OCI-LY1 (cell line): ENCODE data around the gene SLC2A4.
A peak's percentile ranks its signal among the peaks of the same experiment; 100 is the strongest.

Experiments used
- H2AFZ ChIP-seq: fragments of 200-600 bp; sonication (generic), shearing (Covaris generic); 2 replicates; pipeline ENCODE4 v1.6.0; 2014; ENCODE audit warnings: antibody characterized with exemption, mild to moderate bottlenecking, low read length
- H3F3A ChIP-seq: fragments of 200-600 bp; sonication (generic), shearing (Covaris generic); 2 replicates; pipeline ENCODE4 v1.6.0; 2014; ENCODE audit warnings: mild to moderate bottlenecking, antibody characterized with exemption, low read length, moderate library complexity; ENCODE audit not compliant: insufficient read depth
- H3K27ac ChIP-seq: fragments of 200-600 bp; sonication (generic); 2 replicates; pipeline ENCODE4 v1.5.1; 2014; ENCODE audit warnings: low read length, mixed run types, mild to moderate bottlenecking, low read depth; ENCODE audit not compliant: poor library complexity, severe bottlenecking
- H3K27me3 ChIP-seq: fragments of 200-600 bp; sonication (generic); 2 replicates; pipeline ENCODE4 v1.6.0; 2014; ENCODE audit warnings: antibody characterized with exemption, mild to moderate bottlenecking, low read length, moderate library complexity; ENCODE audit not compliant: insufficient read depth
- H3K36me3 ChIP-seq: fragments of 200-600 bp; sonication (generic); 2 replicates; pipeline ENCODE4 v1.6.1; 2014; ENCODE audit warnings: mild to moderate bottlenecking, antibody characterized with exemption, low read length, moderate library complexity, mixed read lengths; ENCODE audit not compliant: insufficient read depth
- H3K4me1 ChIP-seq: fragments of 200-600 bp; sonication (generic); 2 replicates; pipeline ENCODE4 v1.5.1; 2014; ENCODE audit warnings: mild to moderate bottlenecking, low read length, moderate library complexity; ENCODE audit not compliant: insufficient read depth, severe bottlenecking
- H3K4me2 ChIP-seq: fragments of 200-600 bp; sonication (generic), shearing (Covaris generic); 2 replicates; pipeline ENCODE4 v1.6.1; 2014; ENCODE audit warnings: low read length
- H3K4me3 ChIP-seq: fragments of 200-600 bp; sonication (generic); 2 replicates; pipeline ENCODE4 v1.5.1; 2014; ENCODE audit warnings: low read length, low read depth, mild to moderate bottlenecking, mixed read lengths; ENCODE audit not compliant: poor library complexity, severe bottlenecking
- H3K79me2 ChIP-seq: fragments of 200-600 bp; shearing (Covaris generic); 2 replicates; pipeline ENCODE4 v1.6.1; 2016; ENCODE audit warnings: mixed run types, low read length, mixed read lengths; ENCODE audit not compliant: insufficient read depth
- H3K9ac ChIP-seq: fragments of 200-600 bp; sonication (generic), shearing (Covaris generic); 2 replicates; pipeline ENCODE4 v1.6.1; 2014; ENCODE audit warnings: mild to moderate bottlenecking, low read length, mixed read lengths
- H3K9me2 ChIP-seq: fragments of 200-600 bp; sonication (generic), shearing (Covaris generic); 2 replicates; pipeline ENCODE4 v1.6.1; 2014; ENCODE audit warnings: low read depth, mild to moderate bottlenecking, low read length, mixed read lengths
- H3K9me3 ChIP-seq: fragments of 200-600 bp; shearing (Covaris generic); 2 replicates; pipeline ENCODE4 v1.6.1; 2014; ENCODE audit warnings: low read length, mixed read lengths
- H4K20me1 ChIP-seq: fragments of 200-600 bp; sonication (generic), shearing (Covaris generic); 2 replicates; pipeline ENCODE4 v1.6.0; 2016; ENCODE audit warnings: mild to moderate bottlenecking, low read length; ENCODE audit not compliant: insufficient read depth
- CTCF ChIP-seq: fragments of 200-600 bp; sonication (generic), shearing (Covaris generic); IDR thresholded peaks from 2 replicates; pipeline ENCODE4 v1.5.1; 2017; ENCODE audit warnings: mild to moderate bottlenecking, antibody characterized with exemption, low read length, moderate library complexity, mixed read lengths
- EZH2 ChIP-seq: fragments of 200-600 bp; sonication (generic), shearing (Covaris generic); IDR thresholded peaks from 2 replicates; pipeline ENCODE4 v1.8.0; 2017; ENCODE audit warnings: borderline replicate concordance, mixed run types, mild to moderate bottlenecking, antibody characterized with exemption, low read length, moderate library complexity, mixed read lengths

Gene SLC2A4

DNA sequence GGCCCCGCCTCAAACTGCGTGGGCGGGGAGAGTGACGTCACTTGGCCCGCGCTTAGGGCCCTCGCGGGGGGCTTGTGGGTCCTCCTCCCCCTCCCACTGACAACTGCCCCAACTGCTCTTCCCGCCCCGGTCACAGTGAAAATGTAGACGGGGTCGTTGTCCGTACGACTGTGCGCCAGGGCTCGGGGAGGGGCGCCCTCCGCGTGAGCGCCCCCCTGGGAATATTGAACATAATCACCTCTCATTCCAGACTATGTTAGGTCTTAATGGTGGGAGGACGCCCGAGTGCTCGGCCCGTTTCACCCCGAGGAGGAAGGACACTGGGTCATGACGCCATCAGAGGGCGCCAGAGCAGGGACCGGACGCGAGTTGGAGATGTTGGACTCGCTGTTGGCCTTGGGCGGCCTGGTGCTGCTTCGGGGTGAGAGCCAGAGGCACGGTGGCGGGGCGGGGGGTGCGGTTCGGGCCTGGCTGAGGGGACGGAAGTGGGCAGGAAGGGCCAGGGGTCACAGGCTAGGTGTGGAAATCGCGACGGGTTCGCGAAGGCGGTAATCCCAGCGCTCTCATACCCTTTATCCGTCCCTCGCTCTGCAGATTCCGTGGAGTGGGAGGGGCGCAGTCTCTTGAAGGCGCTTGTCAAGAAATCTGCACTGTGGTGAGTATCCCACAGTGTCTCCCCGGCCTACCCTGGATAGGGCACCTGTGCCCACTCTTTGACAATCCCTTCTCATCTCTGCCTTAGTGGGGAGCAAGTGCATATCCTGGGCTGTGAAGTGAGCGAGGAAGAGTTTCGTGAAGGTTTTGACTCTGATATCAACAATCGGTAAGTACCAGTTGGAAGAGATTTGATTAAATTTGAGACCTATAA lies 29.1 kb upstream of the SLC2A4 start, which contains the start of gene ELP5:
ELP5 (plus strand) TSS at position 40 of the 868 bp plus-strand sequence; CDS start at position 376, 336 bp downstream.
- peaks cover 32% of the 10 kb centered on the region; the same call in 1 of the 2 replicates for H3K36me3 ChIP-seq
- TF ChIP-seq EZH2 (no peak), CTCF (peak; percentile 57)
- H3K9me3 ChIP-seq = no peaks in the 10 kb centered on the region
- peak within 1 kb of the TSS; percentile 84 for H3K27ac ChIP-seq
- no peak within 1 kb of the TSS for H2AFZ ChIP-seq
- no peaks in the 10 kb centered on the region for H4K20me1 ChIP-seq
- no peaks in the 10 kb centered on the region for H3K9me2 ChIP-seq
- H3K4me1 ChIP-seq = peaks cover 32% of the 10 kb centered on the region
- H3K4me2 ChIP-seq = peak within 1 kb of the TSS; percentile 99
- peaks cover 31% of the 10 kb centered on the region for H3K79me2 ChIP-seq
- H3F3A ChIP-seq = no peaks in the 10 kb centered on the region
- peak within 1 kb of the TSS; percentile 97 for H3K9ac ChIP-seq
- H3K4me3 ChIP-seq = peak within 1 kb of the TSS; percentile 77
- no peaks in the 10 kb centered on the region for H3K27me3 ChIP-seq

GRCh38 chr17:7253082-7253481 lies 28.4 kb upstream of the SLC2A4 start:
- H3K9me2 ChIP-seq = no peaks in the 10 kb centered on the region
- H3K9ac ChIP-seq = peak overlapping the region; percentile 83
- H4K20me1 ChIP-seq = no peaks in the 10 kb centered on the region
- no peak overlapping the region for H2AFZ ChIP-seq
- TF ChIP-seq CTCF (no peak), EZH2 (no peak)
- peaks cover 32% of the 10 kb centered on the region for H3K4me1 ChIP-seq
- no peaks in the 10 kb centered on the region for H3F3A ChIP-seq
- peak overlapping the region; percentile 94 for H3K4me2 ChIP-seq
- peaks cover 31% of the 10 kb centered on the region for H3K79me2 ChIP-seq
- H3K4me3 ChIP-seq = peak overlapping the region; percentile 77
- H3K9me3 ChIP-seq = no peaks in the 10 kb centered on the region
- H3K27me3 ChIP-seq = no peaks in the 10 kb centered on the region
- H3K27ac ChIP-seq = no peak overlapping the region
- H3K36me3 ChIP-seq = peaks cover 32% of the 10 kb centered on the region; the same call in 1 of the 2 replicates

- H3K4me1 ChIP-seq = peaks cover 21% of the 10 kb centered on the region
- H4K20me1 ChIP-seq = no peaks in the 10 kb centered on the region
- no peak overlapping the region for H3K9ac ChIP-seq
- no peak for TF ChIP-seq CTCF
- TF ChIP-seq EZH2 = no peak
- no peak overlapping the region for H3K4me3 ChIP-seq
- H2AFZ ChIP-seq = no peak overlapping the region
- no peak overlapping the region for H3K4me2 ChIP-seq
- H3K9me2 ChIP-seq = no peaks in the 10 kb centered on the region
- H3K9me3 ChIP-seq = no peaks in the 10 kb centered on the region
- H3K36me3 ChIP-seq = peaks cover 41% of the 10 kb centered on the region
- H3K27ac ChIP-seq = no peak overlapping the region
- peaks cover 19% of the 10 kb centered on the region for H3K79me2 ChIP-seq
- H3F3A ChIP-seq = no peaks in the 10 kb centered on the region
- H3K27me3 ChIP-seq = no peaks in the 10 kb centered on the region
These were observed 27.0 kb upstream of the SLC2A4 start for GRCh38 chr17:7254511-7254910.
